Activated CD4-positive, alpha-beta memory T cell treated with anti-CD3 and anti-CD28 coated beads, Interleukin-2, amount 10 ng/mL, durations not matched to agents 7 days and 5 days (primary cell): ENCODE results near the gene TNFRSF13B. TPM values are rescaled to one million over a fixed set of nuclear protein-coding genes. Genes with fewer than 3 reads are reported as not detected.
"Not testable (repeated sequence)": the region's sequence is repeated elsewhere in the genome, so short reads cannot be mapped to it uniquely, and the experiment has no call there.

Source experiments
- CTCF ChIA-PET: fragments of 350-600 bp; sonication (Branson Sonifier 250); formaldehyde crosslinking; loops from one replicate; lab custom pipeline; 2021; ENCODE audit warnings: antibody characterized with exemption, inconsistent platforms; lab: Charles Lee
- POLR2A ChIA-PET: fragments of 350-600 bp; sonication (Branson Sonifier 250); formaldehyde crosslinking; loops from one replicate; lab custom pipeline; 2021; ENCODE audit warnings: antibody characterized with exemption; lab: Charles Lee
- DNase-seq: peaks from one replicate; pipeline ENCODE4 v3.0.0-alpha.2; 2020
- H3K27ac Mint-ChIP-seq: one replicate; pipeline ENCODE4 v1.8.0; 2021; ENCODE audit warnings: mild to moderate bottlenecking, mixed read lengths
- H3K27me3 Mint-ChIP-seq: one replicate; pipeline ENCODE4 v1.8.0; 2021; ENCODE audit warnings: mixed read lengths
- H3K36me3 Mint-ChIP-seq: one replicate; pipeline ENCODE4 v1.8.0; 2021; ENCODE audit warnings: low read depth, mixed read lengths
- H3K4me1 Mint-ChIP-seq: one replicate; pipeline ENCODE4 v1.8.0; 2021; ENCODE audit warnings: mixed read lengths
- H3K4me3 Mint-ChIP-seq: one replicate; pipeline ENCODE4 v1.8.0; 2021; ENCODE audit warnings: mild to moderate bottlenecking, mixed read lengths
- H3K9me3 Mint-ChIP-seq: one replicate; pipeline ENCODE4 v1.8.0; 2021; ENCODE audit warnings: mixed read lengths
- total RNA-seq, 2 experiments: library from RNA; stranded (reverse); gene quantifications; one replicate each; pipeline ENCODE4 v1.2.3, GENCODE V29; 2021

TNFRSF13B gene
- not detected for total RNA-seq

- H3K4me3 Mint-ChIP-seq = no peak within 1 kb of the TSS
- CTCF ChIA-PET = no interaction called here
- peaks cover 16% of the 10 kb centered on the region for H3K4me1 Mint-ChIP-seq
- no peak within 1 kb of the TSS for H3K27ac Mint-ChIP-seq
- no peaks in the 10 kb centered on the region for H3K36me3 Mint-ChIP-seq
- no peak for DNase-seq
- peaks cover 14% of the 10 kb centered on the region for H3K27me3 Mint-ChIP-seq
- no peaks in the 10 kb centered on the region for H3K9me3 Mint-ChIP-seq
- POLR2A ChIA-PET = no interaction called here
Measured at GRCh38 chr17:16971458-16972338, at the start of gene TNFRSF13B. Gene TNFRSF13B (minus strand): TSS chr17:16972118. CDS start chr17:16972075, 43 bp downstream.

GRCh38 chr17:17021194-17021863 is 49.4 kb upstream of the TNFRSF13B start:
- H3K4me3 Mint-ChIP-seq = no peak overlapping the region
- H3K36me3 Mint-ChIP-seq = no peaks in the 10 kb centered on the region
- DNase-seq = no peak
- POLR2A ChIA-PET = interaction anchor here (0.7 kb wide), 1 partner anchor 20 kb away, joined by 5 read pairs; no protein-coding TSS in a partner anchor
- H3K9me3 Mint-ChIP-seq = no peaks in the 10 kb centered on the region
- no peaks in the 10 kb centered on the region for H3K27me3 Mint-ChIP-seq
- no peak overlapping the region for H3K27ac Mint-ChIP-seq
- CTCF ChIA-PET = no interaction called here
- peaks cover 18% of the 10 kb centered on the region for H3K4me1 Mint-ChIP-seq

GRCh38 chr17:17020821-17021193 is 48.9 kb upstream of the TNFRSF13B start:
- Mint-ChIP-seq H3K9me3 (no peaks in the 10 kb centered on the region), H3K27me3 (no peaks in the 10 kb centered on the region), H3K36me3 (no peaks in the 10 kb centered on the region), H3K27ac (no peak overlapping the region), H3K4me3 (no peak overlapping the region), H3K4me1 (peaks cover 22% of the 10 kb centered on the region)
- no peak for DNase-seq
- CTCF ChIA-PET = interaction anchor here (0.6 to 0.7 kb wide), 2 partner anchors 28 to 72 kb away, joined by 3 read pairs; no protein-coding TSS in a partner anchor
- POLR2A ChIA-PET = no interaction called here

GRCh38 chr17:17019891-17020456 is 48.1 kb upstream of the TNFRSF13B start:
- Mint-ChIP-seq H3K4me3 (no peak overlapping the region), H3K27ac (no peak overlapping the region), H3K4me1 (peaks cover 29% of the 10 kb centered on the region), H3K36me3 (no peaks in the 10 kb centered on the region), H3K9me3 (no peaks in the 10 kb centered on the region), H3K27me3 (no peaks in the 10 kb centered on the region)
- POLR2A ChIA-PET = interaction anchor here (1.2 kb wide), 1 partner anchor 74 kb away, joined by 3 read pairs; no protein-coding TSS in a partner anchor
- CTCF ChIA-PET = no interaction called here
- no peak for DNase-seq

GRCh38 chr17:17019430-17019762 is 47.5 kb upstream of the TNFRSF13B start:
- ChIA-PET CTCF (no interaction called here), POLR2A (interaction anchor here (1.2 kb wide), 1 partner anchor 74 kb away, joined by 3 read pairs; no protein-coding TSS in a partner anchor)
- H3K4me3 Mint-ChIP-seq = no peak overlapping the region
- no peaks in the 10 kb centered on the region for H3K27me3 Mint-ChIP-seq
- H3K9me3 Mint-ChIP-seq = no peaks in the 10 kb centered on the region
- no peak for DNase-seq
- peaks cover 29% of the 10 kb centered on the region for H3K4me1 Mint-ChIP-seq
- no peaks in the 10 kb centered on the region for H3K36me3 Mint-ChIP-seq
- H3K27ac Mint-ChIP-seq = no peak overlapping the region

- Mint-ChIP-seq H3K36me3 (no peaks in the 10 kb centered on the region), H3K9me3 (no peaks in the 10 kb centered on the region), H3K4me3 (no peak overlapping the region), H3K4me1 (peaks cover 29% of the 10 kb centered on the region), H3K27me3 (no peaks in the 10 kb centered on the region), H3K27ac (no peak overlapping the region)
- no peak for DNase-seq
- CTCF ChIA-PET = no interaction called here
- POLR2A ChIA-PET = interaction anchor here (1.2 kb wide), 1 partner anchor 75 kb away, joined by 3 read pairs; no protein-coding TSS in a partner anchor
Measured at GRCh38 chr17:17018612-17019429, 46.9 kb upstream of the TNFRSF13B start.

- Mint-ChIP-seq H3K4me1 (peaks cover 29% of the 10 kb centered on the region), H3K4me3 (no peak overlapping the region), H3K27ac (no peak overlapping the region), H3K9me3 (no peaks in the 10 kb centered on the region), H3K27me3 (no peaks in the 10 kb centered on the region), H3K36me3 (no peaks in the 10 kb centered on the region)
- ChIA-PET POLR2A (no interaction called here), CTCF (no interaction called here)
- DNase-seq = no peak
Measured at GRCh38 chr17:17018021-17018441, 46.1 kb upstream of the TNFRSF13B start.

GRCh38 chr17:17017343-17018014 is 45.6 kb upstream of the TNFRSF13B start:
- ChIA-PET POLR2A (interaction anchor here (1.4 kb wide), 1 partner anchor 26 kb away, joined by 4 read pairs; no protein-coding TSS in a partner anchor), CTCF (interaction anchor here (0.5 to 1.5 kb wide), 2 partner anchors 24 to 607 kb away, joined by 4 to 5 read pairs; no protein-coding TSS in a partner anchor)
- Mint-ChIP-seq H3K27me3 (no peaks in the 10 kb centered on the region), H3K27ac (no peak overlapping the region), H3K4me1 (peaks cover 29% of the 10 kb centered on the region), H3K36me3 (no peaks in the 10 kb centered on the region), H3K4me3 (no peak overlapping the region), H3K9me3 (no peaks in the 10 kb centered on the region)
- DNase-seq = no peak

- peaks cover 29% of the 10 kb centered on the region for H3K4me1 Mint-ChIP-seq
- not testable (repeated sequence) for H3K27me3 Mint-ChIP-seq, H3K36me3 Mint-ChIP-seq, H3K9me3 Mint-ChIP-seq, H3K27ac Mint-ChIP-seq, H3K4me3 Mint-ChIP-seq, DNase-seq
- POLR2A ChIA-PET = interaction anchor here (0.7 to 1.4 kb wide), 3 partner anchors 27 to 264 kb away, joined by 3 to 4 read pairs (median 3); no protein-coding TSS in a partner anchor
- CTCF ChIA-PET = interaction anchor here (1.5 kb wide), 1 partner anchor 23 kb away, joined by 5 read pairs; no protein-coding TSS in a partner anchor
Measured at GRCh38 chr17:17016199-17017197, 44.6 kb upstream of the TNFRSF13B start.

GRCh38 chr17:17015230-17015629 is 43.3 kb upstream of the TNFRSF13B start:
- ChIA-PET CTCF (no interaction called here), POLR2A (no interaction called here)
- Mint-ChIP-seq H3K9me3 (no peaks in the 10 kb centered on the region), H3K27ac (no peak overlapping the region), H3K27me3 (no peaks in the 10 kb centered on the region), H3K4me1 (peaks cover 29% of the 10 kb centered on the region), H3K36me3 (no peaks in the 10 kb centered on the region), H3K4me3 (no peak overlapping the region)
- no peak for DNase-seq

- H3K27me3 Mint-ChIP-seq, CTCF ChIA-PET, H3K9me3 Mint-ChIP-seq, H3K4me3 Mint-ChIP-seq, POLR2A ChIA-PET, DNase-seq, H3K27ac Mint-ChIP-seq, H3K36me3 Mint-ChIP-seq: not testable (repeated sequence)
- peaks cover 29% of the 10 kb centered on the region for H3K4me1 Mint-ChIP-seq
Measured at GRCh38 chr17:17014748-17015124, 42.8 kb upstream of the TNFRSF13B start.
